Fibroblast of lung (primary cell): ENCODE data around the gene TIGD1. TPM values are rescaled to one million over a fixed set of nuclear protein-coding genes. Genes with fewer than 3 reads are reported as not detected.

Source experiments
- DNase-seq, 2 donors: peaks; one replicate each; pipeline versions ENCODE4 v3.0.0 to v3.0.0-alpha.2; 2010; ENCODE audit warnings: low read depth in 2 of 2
- H2AFZ ChIP-seq: 2 replicates; pipeline ENCODE4 v1.5.1; 2012; ENCODE audit warnings: low read length, control low read depth, inconsistent platforms
- H3K27ac ChIP-seq: 2 replicates; pipeline ENCODE4 v1.5.1; 2011; ENCODE audit warnings: low read length, control low read depth; ENCODE audit not compliant: insufficient read depth
- H3K27me3 ChIP-seq: 2 replicates; pipeline ENCODE4 v1.5.1; 2011; ENCODE audit warnings: mild to moderate bottlenecking, low read length; ENCODE audit not compliant: control insufficient read depth, insufficient read depth
- H3K36me3 ChIP-seq: 2 replicates; pipeline ENCODE4 v1.5.1; 2011; ENCODE audit warnings: low read length; ENCODE audit not compliant: control insufficient read depth, insufficient read depth
- H3K4me1 ChIP-seq: 2 replicates; pipeline ENCODE4 v1.5.1; 2011; ENCODE audit warnings: low read length; ENCODE audit not compliant: control insufficient read depth, insufficient read depth; ENCODE audit errors: extremely low read depth
- H3K4me2 ChIP-seq: 2 replicates; pipeline ENCODE4 v1.5.1; 2011; ENCODE audit warnings: low read length, control low read depth; ENCODE audit not compliant: insufficient read depth; ENCODE audit errors: extremely low read depth
- H3K4me3 ChIP-seq, 4 experiments: fragments of 200-600 bp in 1 of 4; sonication (generic) in 1 of 4; replicated peaks in 1 of 4; 2 replicates each; pipeline ENCODE4 v1.5.1; 2011 to 2016; ENCODE audit warnings: low read length in 4 of 4, low read depth in 3 of 4, mild to moderate bottlenecking in 3 of 4, control low read depth in 2 of 4, inconsistent platforms in 1 of 4, mixed read lengths in 1 of 4; ENCODE audit not compliant: insufficient read depth in 1 of 4; ENCODE audit errors: control extremely low read depth in 1 of 4
- H3K79me2 ChIP-seq: 2 replicates; pipeline ENCODE4 v1.5.1; 2012; ENCODE audit warnings: mild to moderate bottlenecking, low read length, inconsistent platforms; ENCODE audit not compliant: control insufficient read depth, insufficient read depth
- H3K9ac ChIP-seq: 2 replicates; pipeline ENCODE4 v1.5.1; 2011; ENCODE audit warnings: mild to moderate bottlenecking, low read length, control low read depth; ENCODE audit not compliant: insufficient read depth
- H3K9me3 ChIP-seq: 2 replicates; pipeline ENCODE4 v1.5.1; 2012; ENCODE audit warnings: low read depth, low read length; ENCODE audit not compliant: control insufficient read depth, insufficient read depth
- H4K20me1 ChIP-seq: 2 replicates; pipeline ENCODE4 v1.5.1; 2011; ENCODE audit warnings: low read length; ENCODE audit not compliant: control insufficient read depth, insufficient read depth; ENCODE audit errors: extremely low read depth
- CTCF ChIP-seq, 2 donors: IDR thresholded peaks in 1 of 2; conservative IDR thresholded peaks in 1 of 2; 1 replicate in 1 of 2; 2 replicates in 1 of 2; pipeline ENCODE4 v1.5.1; 2011 to 2012; ENCODE audit warnings: low read length in 2 of 2, control low read depth in 1 of 2, inconsistent platforms in 1 of 2, low read depth in 1 of 2, mild to moderate bottlenecking in 1 of 2
- EZH2 ChIP-seq: IDR thresholded peaks from 2 replicates; pipeline ENCODE4 v1.5.1; 2012; ENCODE audit warnings: low read length, control low read depth, mild to moderate bottlenecking; ENCODE audit errors: missing control alignments
- polyA plus RNA-seq, 2 donors: library from polyadenylated mRNA; depleted of rRNA in 1 of 2; stranded (reverse) in 1 of 2; unstranded in 1 of 2; fragments of >200 nt; gene quantifications; 2 replicates each; pipeline ENCODE4 v1.2.1, GENCODE V29; 2011 to 2012; ENCODE audit warnings: missing spikeins in 1 of 2
- total RNA-seq: library from RNA; depleted of rRNA; stranded (reverse); fragments of >200 nt; gene quantifications from 2 replicates; pipeline ENCODE4 v1.2.1, GENCODE V29; 2014

TIGD1 gene
- total and polyA plus RNA-seq, 2 donors (not counting 1 experiment from before 2014, with no cell fraction given), result 2.5 to 4.0 TPM

- H3K79me2 ChIP-seq, result no peaks in the 10 kb centered on the region
- H3K36me3 ChIP-seq, result no peaks in the 10 kb centered on the region
- no peak for DNase-seq
- H3K4me3 ChIP-seq, result no peak overlapping the region
- TF ChIP-seq CTCF (conservative IDR thresholded peaks at IDR 0.05 in 1 of 2, IDR thresholded peaks at IDR 0.05 in 1 of 2; ENCODE audit: low read depth in 1 of 2, low read length in 2 of 2), result no peak
- TF ChIP-seq EZH2, result no peak
- no peaks in the 10 kb centered on the region for H3K4me1 ChIP-seq
- no peaks in the 10 kb centered on the region for H4K20me1 ChIP-seq
- H3K27ac ChIP-seq, result no peak overlapping the region
- no peak overlapping the region for H3K9ac ChIP-seq
- H3K9me3 ChIP-seq, result no peaks in the 10 kb centered on the region
- no peak overlapping the region for H2AFZ ChIP-seq
- H3K27me3 ChIP-seq, result peaks cover 3% of the 10 kb centered on the region
- no peak overlapping the region for H3K4me2 ChIP-seq
Observed at GRCh38 chr2:232512602-232513001, 37.8 kb downstream of the TIGD1 start.

- H3K36me3 ChIP-seq, result no peaks in the 10 kb centered on the region
- TF ChIP-seq EZH2 (no peak), CTCF (conservative IDR thresholded peaks at IDR 0.05 in 1 of 2, IDR thresholded peaks at IDR 0.05 in 1 of 2; ENCODE audit: low read depth in 1 of 2, low read length in 2 of 2) (no peak)
Observed at GRCh38 chr2:232511336-232511890, 38.9 kb downstream of the TIGD1 start.

GRCh38 chr2:232508251-232508650, 42.1 kb downstream of the TIGD1 start:
- Histone ChIP-seq H3K9ac (no peak overlapping the region), H3K79me2 (no peaks in the 10 kb centered on the region), H3K27ac (no peak overlapping the region), H3K9me3 (no peaks in the 10 kb centered on the region), H4K20me1 (no peaks in the 10 kb centered on the region), H2AFZ (no peak overlapping the region), H3K4me1 (no peaks in the 10 kb centered on the region), H3K27me3 (peaks cover 20% of the 10 kb centered on the region), H3K4me3 (no peak overlapping the region), H3K4me2 (no peak overlapping the region), H3K36me3 (no peaks in the 10 kb centered on the region)
- TF ChIP-seq EZH2 (no peak), CTCF (conservative IDR thresholded peaks at IDR 0.05 in 1 of 2, IDR thresholded peaks at IDR 0.05 in 1 of 2; ENCODE audit: low read depth in 1 of 2, low read length in 2 of 2) (no peak)
- no peak for DNase-seq

More at GRCh38 chr2:232511336-232511890, 38.9 kb downstream of the TIGD1 start:
- Histone ChIP-seq H2AFZ (no peak overlapping the region), H4K20me1 (no peaks in the 10 kb centered on the region), H3K4me1 (no peaks in the 10 kb centered on the region), H3K27me3 (peaks cover 3% of the 10 kb centered on the region), H3K4me2 (no peak overlapping the region), H3K9ac (no peak overlapping the region), H3K4me3 (no peak overlapping the region), H3K27ac (no peak overlapping the region), H3K9me3 (no peaks in the 10 kb centered on the region), H3K79me2 (no peaks in the 10 kb centered on the region)
- no peak for DNase-seq
